T-cell (primary cell): Measurements from ENCODE around the gene F11R. TPM values are rescaled to one million over a fixed set of nuclear protein-coding genes. Genes with fewer than 3 reads are reported as not detected.

Experiments used
- ATAC-seq, 4 experiments: fragments of 200-7000 bp in 3 of 4; fragments of 150-1000 bp in 1 of 4; cut with Tn5 transposase; replicated peaks in 1 of 4; 1 replicate in 3 of 4; 2 replicates in 1 of 4; pipeline ENCODE4 v1.10.0; 2021; ENCODE audit warnings: moderate library complexity in 3 of 4, mild to moderate bottlenecking in 2 of 4, moderate number of reproducible peaks in 1 of 4
- CTCF ChIA-PET, 2 donors: fragments of 300-600 bp; sonication (Branson Sonifier 250); formaldehyde crosslinking; loops; one replicate each; lab custom pipeline; 2022; ENCODE audit warnings: antibody characterized with exemption in 2 of 2; lab: Charles Lee
- POLR2A ChIA-PET, 2 donors: fragments of 300-600 bp; sonication (Branson Sonifier 250); formaldehyde crosslinking; loops; one replicate each; lab custom pipeline; 2022; ENCODE audit warnings: antibody characterized with exemption in 2 of 2; lab: Charles Lee
- DNase-seq, 35 experiments: peaks; one replicate each; pipeline versions ENCODE4 v3.0.0 to v3.0.0-alpha.2; 2013 to 2023
- H3K27ac ChIP-seq: one replicate; pipeline ENCODE4 v1.5.1; 2013; ENCODE audit warnings: low read length
- H3K27me3 ChIP-seq, 2 experiments: replicated peaks in 1 of 2; 1 replicate in 1 of 2; 2 replicates in 1 of 2; pipeline versions ENCODE4 v1.6.1 to v1.7.0; 2013; ENCODE audit warnings: low read length in 1 of 2, mixed read lengths in 1 of 2; ENCODE audit not compliant: control insufficient read depth in 2 of 2, insufficient read depth in 2 of 2; ENCODE audit errors: extremely low read depth in 1 of 2
- H3K36me3 ChIP-seq, 2 donors: 1 replicate in 1 of 2; 2 replicates in 1 of 2; pipeline versions ENCODE4 v1.6.1 to v1.7.0; 2013; ENCODE audit warnings: low read length in 1 of 2; ENCODE audit not compliant: control insufficient read depth in 2 of 2, insufficient read depth in 1 of 2; ENCODE audit errors: extremely low read depth in 1 of 2
- H3K4me1 ChIP-seq, 2 experiments: 1 replicate in 1 of 2; 2 replicates in 1 of 2; pipeline versions ENCODE4 v1.6.1 to v1.7.0; 2013; ENCODE audit warnings: low read length in 2 of 2, mixed read lengths in 1 of 2; ENCODE audit not compliant: insufficient read depth in 2 of 2, control insufficient read depth in 1 of 2; ENCODE audit errors: extremely low read depth in 1 of 2
- H3K4me3 ChIP-seq, 2 donors: 1 replicate in 1 of 2; 2 replicates in 1 of 2; pipeline versions ENCODE4 v1.5.1 to v1.7.0; 2013; ENCODE audit warnings: mild to moderate bottlenecking in 2 of 2, low read length in 1 of 2, moderate library complexity in 1 of 2; ENCODE audit not compliant: control insufficient read depth in 1 of 2; ENCODE audit errors: extremely low read depth in 1 of 2
- H3K9me3 ChIP-seq: 2 replicates; pipeline ENCODE4 v1.7.0; 2013
- H3K27ac Mint-ChIP-seq, 2 donors: one replicate each; pipeline ENCODE4 v1.8.0; 2020 to 2021; ENCODE audit warnings: mild to moderate bottlenecking in 2 of 2, mixed read lengths in 2 of 2
- H3K27me3 Mint-ChIP-seq, 2 donors: one replicate each; pipeline ENCODE4 v1.8.0; 2021 to 2022; ENCODE audit warnings: mixed read lengths in 2 of 2
- H3K36me3 Mint-ChIP-seq: one replicate; pipeline ENCODE4 v1.8.0; 2021; ENCODE audit warnings: mixed read lengths
- H3K4me1 Mint-ChIP-seq, 3 donors: one replicate each; pipeline ENCODE4 v1.8.0; 2020 to 2022; ENCODE audit warnings: mixed read lengths in 3 of 3, mild to moderate bottlenecking in 1 of 3
- H3K4me3 Mint-ChIP-seq, 3 donors: one replicate each; pipeline ENCODE4 v1.8.0; 2020 to 2022; ENCODE audit warnings: mild to moderate bottlenecking in 3 of 3, mixed read lengths in 3 of 3, moderate library complexity in 3 of 3
- H3K9me3 Mint-ChIP-seq, 3 donors: one replicate each; pipeline ENCODE4 v1.8.0; 2020 to 2022; ENCODE audit warnings: mixed read lengths in 3 of 3
- WGBS: methylation state at CpG from one replicate; pipeline ENCODE4 v1.1.5; 2013; ENCODE audit warnings: missing lambda C conversion rate; ENCODE audit not compliant: insufficient coverage; 5-methylcytosine and 5-hydroxymethylcytosine counted together
- total RNA-seq, 35 experiments: library from RNA in 6 of 35; stranded (reverse) in 6 of 35; fragments of 120-200 nt in 1 of 35; gene quantifications; one replicate each; pipeline versions ENCODE4 v1.2.1 to v1.2.4 and lab custom pipeline; 2013 to 2026

The F11R gene
- total RNA-seq, 5 donors from 2014 or later (not counting 1 experiment from before 2014, with no cell fraction given) = 14.6 to 21.0 (median 18.7) TPM

GRCh38 chr1:161038523-161039153 lies 17.7 kb upstream of the F11R start, which contains the start of gene TSTD1:
Gene TSTD1, minus strand, starts transcription at chr1:161038964. Its CDS starts 75 bp downstream, at chr1:161038889.
- DNase-seq (peak; percentile 77 to 94 (median 87)), ATAC-seq (peak; percentile 87 to 94 (median 92))
- Histone ChIP-seq H3K27me3 (no peaks in the 10 kb centered on the region), H3K9me3 (no peaks in the 10 kb centered on the region), H3K4me1 (peaks cover 16 to 42% of the 10 kb centered on the region in 2 experiments), H3K27ac (peak within 1 kb of the TSS; percentile 76), H3K36me3 (peaks cover 5 to 42% of the 10 kb centered on the region in 2 donors), H3K4me3 (peak within 1 kb of the TSS; percentile 70 to 95)
- 2% methylated on average over 53 of the region's 54 CpGs for WGBS
- peak within 1 kb of the TSS; percentile 88 to 90 (median 89) for H3K4me3 Mint-ChIP-seq
- H3K4me1 Mint-ChIP-seq = peaks cover 40 to 51% (median 51%) of the 10 kb centered on the region in 3 donors
- H3K27ac Mint-ChIP-seq = peak within 1 kb of the TSS; percentile 95
- ChIA-PET POLR2A (interaction anchor here (0.5 to 1.9 kb wide), 4 partner anchors 8 to 187 kb away, joined by 4 to 7 read pairs (median 6); partner anchors contain the start of gene F11R (in 1 of the 2)), CTCF (interaction anchor here (0.6 to 5.1 kb wide), 8 partner anchors 16 to 59 kb away, joined by 3 to 25 read pairs (median 6); partner anchors contain the start of genes KLHDC9 (in 2 of the 2), ARHGAP30 (in 1 of the 2) and F11R (in 1 of the 2))
- no peaks in the 10 kb centered on the region for H3K27me3 Mint-ChIP-seq
- no peaks in the 10 kb centered on the region for H3K9me3 Mint-ChIP-seq
- H3K36me3 Mint-ChIP-seq = peaks cover 32% of the 10 kb centered on the region

- Histone ChIP-seq H3K27ac (peak overlapping the region; percentile 76), H3K27me3 (no peaks in the 10 kb centered on the region), H3K4me1 (peaks cover 16 to 42% of the 10 kb centered on the region in 2 experiments), H3K36me3 (peaks cover 5 to 37% of the 10 kb centered on the region in 2 donors), H3K4me3 (peak overlapping the region; percentile 70 to 95), H3K9me3 (no peaks in the 10 kb centered on the region)
- CTCF ChIA-PET = interaction anchor here (0.9 to 5.1 kb wide), 5 partner anchors 17 to 60 kb away, joined by 3 to 25 read pairs (median 10); partner anchors contain the start of genes KLHDC9 (in 2 of the 2) and F11R (in 1 of the 2)
- H3K27ac Mint-ChIP-seq = peak overlapping the region; percentile 95
- ATAC-seq (no peak), DNase-seq (no peak)
- no peaks in the 10 kb centered on the region for H3K27me3 Mint-ChIP-seq
- H3K9me3 Mint-ChIP-seq = no peaks in the 10 kb centered on the region
- H3K4me3 Mint-ChIP-seq = peak overlapping the region; percentile 88 to 90 (median 89)
- 62% methylated on average over 15 of the region's 21 CpGs for WGBS
- peaks cover 34% of the 10 kb centered on the region for H3K36me3 Mint-ChIP-seq
- peaks cover 43 to 48% (median 47%) of the 10 kb centered on the region in 3 donors for H3K4me1 Mint-ChIP-seq
- POLR2A ChIA-PET = interaction anchor here in 1 of 2 donors (1.9 kb wide), 1 partner anchor 17 kb away, joined by 7 read pairs; the partner anchor contains the start of gene F11R
These were observed 16.9 kb upstream of the F11R start for GRCh38 chr1:161037661-161038522.

- no peaks in the 10 kb centered on the region for H3K27me3 Mint-ChIP-seq
- no peaks in the 10 kb centered on the region for H3K27me3 ChIP-seq
- POLR2A ChIA-PET = interaction anchor here in 1 of 2 donors (0.7 kb wide), 1 partner anchor 274 kb away, joined by 6 read pairs; no protein-coding TSS in a partner anchor
- no peaks in the 10 kb centered on the region for H3K9me3 ChIP-seq
- ATAC-seq = no peak
- no peaks in the 10 kb centered on the region for H3K36me3 ChIP-seq
- WGBS = 100% methylated on average over 1 of the region's 3 CpGs
- H3K27ac ChIP-seq = no peak overlapping the region
- no peaks in the 10 kb centered on the region for H3K9me3 Mint-ChIP-seq
- CTCF ChIA-PET = interaction anchor here in 1 of 2 donors (0.7 kb wide), 1 partner anchor 948 kb away, joined by 7 read pairs; no protein-coding TSS in a partner anchor
- no peak overlapping the region for H3K4me3 Mint-ChIP-seq
- peaks cover 24 to 33% (median 31%) of the 10 kb centered on the region in 3 donors for H3K4me1 Mint-ChIP-seq
- H3K4me3 ChIP-seq = no peak overlapping the region
- no peak overlapping the region for H3K27ac Mint-ChIP-seq
- peaks cover 7 to 19% of the 10 kb centered on the region in 2 experiments for H3K4me1 ChIP-seq
- DNase-seq = no peak
- peaks cover 8% of the 10 kb centered on the region for H3K36me3 Mint-ChIP-seq
These were observed 12.8 kb upstream of the F11R start for GRCh38 chr1:161033751-161034150.

- no peak for ATAC-seq
- no peak overlapping the region for H3K27ac ChIP-seq
- H3K9me3 ChIP-seq = no peaks in the 10 kb centered on the region
- H3K27ac Mint-ChIP-seq = no peak overlapping the region
- POLR2A ChIA-PET = interaction anchor here in 1 of 2 donors (0.5 kb wide), 1 partner anchor 280 kb away, joined by 3 read pairs; no protein-coding TSS in a partner anchor
- 83% methylated on average over 1 of the region's 1 CpG for WGBS
- H3K4me3 Mint-ChIP-seq = no peak overlapping the region
- H3K9me3 Mint-ChIP-seq = no peaks in the 10 kb centered on the region
- DNase-seq = no peak
- peaks cover 14 to 22% (median 19%) of the 10 kb centered on the region in 3 donors for H3K4me1 Mint-ChIP-seq
- H3K27me3 Mint-ChIP-seq = no peaks in the 10 kb centered on the region
- H3K27me3 ChIP-seq = no peaks in the 10 kb centered on the region
- peaks cover 7% of the 10 kb centered on the region for H3K36me3 Mint-ChIP-seq
- CTCF ChIA-PET = interaction anchor here (0.6 to 1.8 kb wide), 2 partner anchors 11 to 348 kb away, joined by 5 to 6 read pairs; partner anchors contain the start of gene F11R (in 1 of the 2)
- peaks cover 0 to 5% of the 10 kb centered on the region in 2 experiments for H3K4me1 ChIP-seq
- H3K36me3 ChIP-seq = no peaks in the 10 kb centered on the region
- no peak overlapping the region for H3K4me3 ChIP-seq
These were observed 11.5 kb upstream of the F11R start for GRCh38 chr1:161032409-161032808.

GRCh38 chr1:161031874-161032273 lies 10.9 kb upstream of the F11R start:
- H3K9me3 Mint-ChIP-seq = no peaks in the 10 kb centered on the region
- ATAC-seq (no peak), DNase-seq (no peak)
- Histone ChIP-seq H3K36me3 (no peaks in the 10 kb centered on the region), H3K4me3 (no peak overlapping the region), H3K27ac (no peak overlapping the region), H3K27me3 (no peaks in the 10 kb centered on the region), H3K4me1 (peaks cover 0 to under 1% of the 10 kb centered on the region in 2 experiments), H3K9me3 (no peaks in the 10 kb centered on the region)
- WGBS = no CpG with 5 or more reads among the region's 2 CpGs
- peaks cover 9 to 18% (median 16%) of the 10 kb centered on the region in 3 donors for H3K4me1 Mint-ChIP-seq
- ChIA-PET POLR2A (interaction anchor here in 1 of 2 donors (0.5 kb wide), 1 partner anchor 118 kb away, joined by 3 read pairs; no protein-coding TSS in a partner anchor), CTCF (interaction anchor here in 1 of 2 donors (1.8 kb wide), 1 partner anchor 11 kb away, joined by 5 read pairs; the partner anchor contains the start of gene F11R)
- no peak overlapping the region for H3K4me3 Mint-ChIP-seq
- no peaks in the 10 kb centered on the region for H3K27me3 Mint-ChIP-seq
- H3K36me3 Mint-ChIP-seq = peaks cover 11% of the 10 kb centered on the region
- no peak overlapping the region for H3K27ac Mint-ChIP-seq
